CD4-positive, alpha-beta memory T cell (primary cell): ENCODE measurements around the gene KCNH5. TPM values are rescaled to one million over a fixed set of nuclear protein-coding genes. Genes with fewer than 3 reads are reported as not detected.

Source experiments
- CTCF ChIA-PET: fragments of 350-600 bp; sonication (Branson Sonifier 250); formaldehyde crosslinking; loops from one replicate; lab custom pipeline; 2021; ENCODE audit warnings: inconsistent platforms; ENCODE audit not compliant: partially characterized antibody; lab: Charles Lee
- POLR2A ChIA-PET: fragments of 350-600 bp; sonication (Branson Sonifier 250); formaldehyde crosslinking; loops from one replicate; lab custom pipeline; 2021; ENCODE audit not compliant: partially characterized antibody; lab: Charles Lee
- DNase-seq, 5 donors: peaks; one replicate each; pipeline versions ENCODE4 v3.0.0 to v3.0.0-alpha.2; 2020 to 2022; ENCODE audit warnings: mixed read lengths in 1 of 5
- H3K27ac ChIP-seq: one replicate; pipeline ENCODE4 v1.7.0; 2013; ENCODE audit warnings: low read depth, low read length
- H3K27me3 ChIP-seq: 2 replicates; pipeline ENCODE4 v1.7.0; 2013; ENCODE audit warnings: mild to moderate bottlenecking, low read length, moderate library complexity; ENCODE audit not compliant: insufficient read depth
- H3K36me3 ChIP-seq: 2 replicates; pipeline ENCODE4 v1.7.0; 2013; ENCODE audit warnings: mild to moderate bottlenecking, low read length, moderate library complexity; ENCODE audit not compliant: insufficient read depth
- H3K4me1 ChIP-seq: 2 replicates; pipeline ENCODE4 v1.7.0; 2013; ENCODE audit warnings: mild to moderate bottlenecking, low read length, moderate library complexity; ENCODE audit not compliant: insufficient read depth
- H3K4me3 ChIP-seq, 2 donors: one replicate each; pipeline ENCODE4 v1.7.0; 2013; ENCODE audit warnings: low read length in 2 of 2, mild to moderate bottlenecking in 1 of 2
- H3K9me3 ChIP-seq, 2 donors: one replicate each; pipeline ENCODE4 v1.7.0; 2013; ENCODE audit warnings: low read length in 2 of 2, control low read depth in 1 of 2; ENCODE audit not compliant: control insufficient read depth in 1 of 2
- H3K27ac Mint-ChIP-seq, 7 donors: one replicate each; pipeline ENCODE4 v1.8.0; 2020 to 2021; ENCODE audit warnings: mixed read lengths in 7 of 7, mild to moderate bottlenecking in 6 of 7, inconsistent platforms in 3 of 7, moderate library complexity in 3 of 7
- H3K27me3 Mint-ChIP-seq, 2 donors: one replicate each; pipeline ENCODE4 v1.8.0; 2020 to 2021; ENCODE audit warnings: mixed read lengths in 2 of 2
- H3K36me3 Mint-ChIP-seq, 2 donors: one replicate each; pipeline ENCODE4 v1.8.0; 2020 to 2021; ENCODE audit warnings: mixed read lengths in 2 of 2, inconsistent platforms in 1 of 2, mild to moderate bottlenecking in 1 of 2
- H3K4me1 Mint-ChIP-seq, 4 donors: one replicate each; pipeline ENCODE4 v1.8.0; 2020 to 2021; ENCODE audit warnings: mixed read lengths in 4 of 4, mild to moderate bottlenecking in 1 of 4
- H3K4me3 Mint-ChIP-seq, 8 donors: one replicate each; pipeline ENCODE4 v1.8.0; 2020 to 2021; ENCODE audit warnings: mixed read lengths in 8 of 8, mild to moderate bottlenecking in 7 of 8, moderate library complexity in 6 of 8, inconsistent platforms in 3 of 8
- H3K9me3 Mint-ChIP-seq, 8 donors: one replicate each; pipeline ENCODE4 v1.8.0; 2020 to 2021; ENCODE audit warnings: mixed read lengths in 8 of 8, mild to moderate bottlenecking in 5 of 8, inconsistent platforms in 3 of 8, moderate library complexity in 1 of 8
- intact Hi-C: fragments of 100-400 bp; cut with micrococcal nuclease; formaldehyde crosslinking; loops from one replicate; pipeline ENCODE4 v1.15.1; 2023
- polyA plus RNA-seq, 2 donors: library from polyadenylated mRNA; unstranded; fragments of 300-500 nt; fragmentation: Illumina TruSeq; gene quantifications; one replicate each; pipeline ENCODE4 v1.2.3, GENCODE V29; 2021
- total RNA-seq, 2 experiments: library from RNA; stranded (reverse); gene quantifications; one replicate each; pipeline ENCODE4 v1.2.3, GENCODE V29; 2021

The KCNH5 gene
- total and polyA plus RNA-seq, 4 experiments from 2014 or later: not detected

- Histone ChIP-seq H3K36me3 (no peaks in the 10 kb centered on the region), H3K27ac (no peak overlapping the region), H3K4me1 (no peaks in the 10 kb centered on the region), H3K9me3 (no peaks in the 10 kb centered on the region), H3K4me3 (no peak overlapping the region), H3K27me3 (no peaks in the 10 kb centered on the region)
- CTCF ChIA-PET: no interaction called here
- Mint-ChIP-seq H3K27ac (no peak overlapping the region), H3K4me3 (no peak overlapping the region), H3K27me3 (no peaks in the 10 kb centered on the region), H3K4me1 (no peaks in the 10 kb centered on the region), H3K9me3 (peaks cover 0 to 10% (median 4%) of the 10 kb centered on the region in 8 donors), H3K36me3 (no peaks in the 10 kb centered on the region)
- POLR2A ChIA-PET: no interaction called here
- no peak for DNase-seq
- intact Hi-C loops: no loop called here
Measured at GRCh38 chr14:62662811-62663455, 382.3 kb downstream of the KCNH5 start.

GRCh38 chr14:62661818-62662217 is 383.4 kb downstream of the KCNH5 start:
- Histone ChIP-seq H3K36me3 (no peaks in the 10 kb centered on the region), H3K4me3 (no peak overlapping the region), H3K27ac (no peak overlapping the region), H3K27me3 (no peaks in the 10 kb centered on the region), H3K4me1 (no peaks in the 10 kb centered on the region), H3K9me3 (no peaks in the 10 kb centered on the region)
- H3K4me3 Mint-ChIP-seq: no peak overlapping the region
- intact Hi-C loops: no loop called here
- POLR2A ChIA-PET: no interaction called here
- H3K27me3 Mint-ChIP-seq: no peaks in the 10 kb centered on the region
- H3K36me3 Mint-ChIP-seq: no peaks in the 10 kb centered on the region
- H3K4me1 Mint-ChIP-seq: no peaks in the 10 kb centered on the region
- CTCF ChIA-PET: no interaction called here
- no peak for DNase-seq
- peaks cover 0 to 10% (median 5%) of the 10 kb centered on the region in 8 donors for H3K9me3 Mint-ChIP-seq
- H3K27ac Mint-ChIP-seq: no peak overlapping the region

GRCh38 chr14:62658631-62659030 is 386.6 kb downstream of the KCNH5 start:
- no peak overlapping the region for H3K4me3 Mint-ChIP-seq
- intact Hi-C loops: no loop called here
- H3K4me3 ChIP-seq: no peak overlapping the region
- H3K27ac ChIP-seq: no peak overlapping the region
- H3K27me3 ChIP-seq: no peaks in the 10 kb centered on the region
- no peak for DNase-seq
- no peak overlapping the region for H3K27ac Mint-ChIP-seq
- CTCF ChIA-PET: no interaction called here
- no peaks in the 10 kb centered on the region for H3K4me1 Mint-ChIP-seq
- no peaks in the 10 kb centered on the region for H3K36me3 Mint-ChIP-seq
- no peaks in the 10 kb centered on the region for H3K9me3 ChIP-seq
- no peaks in the 10 kb centered on the region for H3K36me3 ChIP-seq
- no peaks in the 10 kb centered on the region for H3K4me1 ChIP-seq
- POLR2A ChIA-PET: no interaction called here
- no peaks in the 10 kb centered on the region for H3K27me3 Mint-ChIP-seq
- peaks cover 0 to 13% (median 5%) of the 10 kb centered on the region in 8 donors for H3K9me3 Mint-ChIP-seq

- Histone ChIP-seq H3K4me3 (no peak overlapping the region), H3K4me1 (no peaks in the 10 kb centered on the region), H3K27me3 (no peaks in the 10 kb centered on the region), H3K27ac (no peak overlapping the region), H3K9me3 (no peaks in the 10 kb centered on the region), H3K36me3 (no peaks in the 10 kb centered on the region)
- Mint-ChIP-seq H3K4me3 (no peak overlapping the region), H3K4me1 (no peaks in the 10 kb centered on the region), H3K9me3 (peaks cover 0 to 13% (median 5%) of the 10 kb centered on the region in 8 donors), H3K27me3 (no peaks in the 10 kb centered on the region), H3K36me3 (no peaks in the 10 kb centered on the region), H3K27ac (no peak overlapping the region)
- POLR2A ChIA-PET: no interaction called here
- CTCF ChIA-PET: no interaction called here
- no peak for DNase-seq
- intact Hi-C loops: no loop called here
Measured at GRCh38 chr14:62657376-62657775, 387.9 kb downstream of the KCNH5 start.

GRCh38 chr14:62655166-62655565 is 390.1 kb downstream of the KCNH5 start:
- Mint-ChIP-seq H3K27ac (no peak overlapping the region), H3K27me3 (no peaks in the 10 kb centered on the region), H3K36me3 (no peaks in the 10 kb centered on the region), H3K4me3 (no peak overlapping the region), H3K4me1 (no peaks in the 10 kb centered on the region), H3K9me3 (peaks cover 0 to 8% (median 4%) of the 10 kb centered on the region in 8 donors)
- H3K4me3 ChIP-seq: no peak overlapping the region
- ChIA-PET CTCF (no interaction called here), POLR2A (no interaction called here)
- H3K36me3 ChIP-seq: no peaks in the 10 kb centered on the region
- DNase-seq: no peak
- H3K4me1 ChIP-seq: no peaks in the 10 kb centered on the region
- intact Hi-C loops: no loop called here
- H3K27ac ChIP-seq: no peak overlapping the region
- no peaks in the 10 kb centered on the region for H3K9me3 ChIP-seq
- H3K27me3 ChIP-seq: no peaks in the 10 kb centered on the region

- Histone ChIP-seq H3K36me3 (no peaks in the 10 kb centered on the region), H3K9me3 (no peaks in the 10 kb centered on the region), H3K27me3 (no peaks in the 10 kb centered on the region), H3K4me1 (no peaks in the 10 kb centered on the region), H3K27ac (no peak overlapping the region), H3K4me3 (no peak overlapping the region)
- Mint-ChIP-seq H3K4me1 (no peaks in the 10 kb centered on the region), H3K4me3 (no peak overlapping the region), H3K27me3 (no peaks in the 10 kb centered on the region), H3K27ac (no peak overlapping the region), H3K9me3 (peaks cover 0 to 8% (median 5%) of the 10 kb centered on the region in 8 donors), H3K36me3 (no peaks in the 10 kb centered on the region)
- DNase-seq: no peak
- intact Hi-C loops: no loop called here
- ChIA-PET POLR2A (no interaction called here), CTCF (no interaction called here)
Measured at GRCh38 chr14:62654641-62655040, 390.6 kb downstream of the KCNH5 start.
